ENCODE data around the gene CPT1C. TPM values are rescaled to one million over a fixed set of nuclear protein-coding genes. Genes with fewer than 3 reads are reported as not detected.

Gene CPT1C
- total RNA-seq, 3 donors from 2014 or later (not counting 1 experiment from before 2014, with no cell fraction given): 0.34 to 0.78 (median 0.73) TPM

DNA sequence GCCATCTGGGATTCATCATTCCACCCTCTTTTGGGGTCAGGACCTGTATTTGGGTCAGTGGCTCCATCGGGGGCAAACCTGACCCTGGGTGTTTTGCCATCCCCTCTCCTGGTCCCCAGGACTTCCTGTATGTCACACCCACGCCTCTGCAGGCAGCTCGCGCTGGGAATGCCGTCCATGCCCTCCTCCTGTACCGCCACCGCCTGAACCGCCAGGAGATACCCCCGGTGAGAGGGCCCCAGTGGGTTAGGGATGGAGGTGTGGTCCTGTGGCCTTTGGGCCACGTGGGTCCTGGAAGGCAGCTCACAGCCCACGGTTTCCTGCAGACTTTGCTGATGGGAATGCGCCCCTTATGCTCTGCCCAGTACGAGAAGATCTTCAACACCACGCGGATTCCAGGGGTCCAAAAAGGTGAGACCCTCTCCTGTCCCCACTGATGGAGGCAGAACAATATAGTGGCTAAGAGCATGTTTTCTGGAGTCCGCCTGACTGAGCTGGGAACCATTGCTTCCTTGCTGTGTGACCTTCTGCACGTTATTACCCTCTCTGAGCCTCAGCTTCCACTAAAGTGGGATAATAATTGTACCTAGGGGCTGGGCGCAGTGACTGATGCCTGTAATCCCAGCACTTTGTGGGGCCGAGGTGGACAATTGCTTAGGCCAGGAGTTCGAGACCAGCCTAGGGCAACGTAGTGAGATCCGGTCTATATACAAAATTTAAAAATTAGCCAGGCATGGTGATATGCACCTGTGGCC, 14.1 kb downstream of the CPT1C start:
- Histone ChIP-seq H3K4me1 (ENCODE audit: control insufficient read depth, insufficient read depth, low read length) (no peaks in the 10 kb centered on the region), H3K36me3 (ENCODE audit: control insufficient read depth, insufficient read depth, low read length) (no peaks in the 10 kb centered on the region), H3K4me3 (ENCODE audit: low read length) (no peak overlapping the region), H3K9me3 (ENCODE audit: control insufficient read depth, insufficient read depth, low read length) (no peaks in the 10 kb centered on the region), H3K27me3 (ENCODE audit: control insufficient read depth, insufficient read depth, low read length) (no peaks in the 10 kb centered on the region), H3K27ac (ENCODE audit: low read length) (no peak overlapping the region)
- Mint-ChIP-seq H3K9me3 (no peaks in the 10 kb centered on the region), H3K4me1 (no peaks in the 10 kb centered on the region), H3K36me3 (no peaks in the 10 kb centered on the region), H3K4me3 (no peak overlapping the region), H3K27me3 (ENCODE audit: low read depth in 2 of 2) (peaks cover 0 to under 1% of the 10 kb centered on the region in 2 donors), H3K27ac (no peak overlapping the region)
- ATAC-seq (no peak), DNase-seq (no peak)
- intact Hi-C loops (cut with micrococcal nuclease): no loop called here
- no peak for TF ChIP-seq CTCF (IDR thresholded peaks at IDR 0.05)
- WGBS (ENCODE audit: insufficient coverage): 81% methylated on average over 22 of the region's 22 CpGs

DNA sequence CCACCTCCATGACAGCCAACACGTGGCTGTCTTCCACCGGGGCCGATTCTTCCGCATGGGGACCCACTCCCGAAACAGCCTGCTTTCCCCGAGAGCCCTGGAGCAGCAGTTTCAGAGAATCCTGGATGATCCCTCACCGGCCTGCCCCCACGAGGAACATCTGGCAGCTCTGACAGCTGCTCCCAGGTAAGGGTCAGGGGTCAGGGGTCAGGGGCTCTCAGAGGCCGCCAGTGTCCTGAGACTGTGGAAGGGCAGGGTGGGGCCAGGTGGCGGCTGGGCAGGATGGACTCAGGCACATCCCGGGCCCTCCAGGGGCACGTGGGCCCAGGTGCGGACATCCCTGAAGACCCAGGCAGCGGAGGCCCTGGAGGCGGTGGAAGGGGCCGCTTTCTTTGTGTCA, 15.0 kb downstream of the CPT1C start:
- H3K27me3 ChIP-seq (ENCODE audit: control insufficient read depth, insufficient read depth, low read length): no peaks in the 10 kb centered on the region
- no peaks in the 10 kb centered on the region for H3K4me1 ChIP-seq (ENCODE audit: control insufficient read depth, insufficient read depth, low read length)
- H3K4me1 Mint-ChIP-seq: no peaks in the 10 kb centered on the region
- H3K4me3 Mint-ChIP-seq: no peak overlapping the region
- H3K9me3 Mint-ChIP-seq: no peaks in the 10 kb centered on the region
- no peak for TF ChIP-seq CTCF (IDR thresholded peaks at IDR 0.05)
- intact Hi-C loops (cut with micrococcal nuclease): no loop called here
- no peak overlapping the region for H3K27ac Mint-ChIP-seq
- DNase-seq (no peak), ATAC-seq (no peak)
- H3K36me3 Mint-ChIP-seq: no peaks in the 10 kb centered on the region
- peaks cover 0 to 7% of the 10 kb centered on the region in 2 donors for H3K27me3 Mint-ChIP-seq (ENCODE audit: low read depth in 2 of 2)
- no peaks in the 10 kb centered on the region for H3K36me3 ChIP-seq (ENCODE audit: control insufficient read depth, insufficient read depth, low read length)
- no peak overlapping the region for H3K27ac ChIP-seq (ENCODE audit: low read length)
- 91% methylated on average over 16 of the region's 16 CpGs for WGBS (ENCODE audit: insufficient coverage)
- no peaks in the 10 kb centered on the region for H3K9me3 ChIP-seq (ENCODE audit: control insufficient read depth, insufficient read depth, low read length)
- no peak overlapping the region for H3K4me3 ChIP-seq (ENCODE audit: low read length)

GRCh38 chr19:49710372-49710951, 19.5 kb downstream of the CPT1C start:
- Mint-ChIP-seq H3K9me3 (no peaks in the 10 kb centered on the region), H3K36me3 (no peaks in the 10 kb centered on the region), H3K27ac (no peak overlapping the region), H3K4me3 (no peak overlapping the region), H3K27me3 (ENCODE audit: low read depth in 2 of 2) (peaks cover 4 to 7% of the 10 kb centered on the region in 2 donors), H3K4me1 (peaks cover 0 to 5% of the 10 kb centered on the region in 2 donors)
- Histone ChIP-seq H3K9me3 (ENCODE audit: control insufficient read depth, insufficient read depth, low read length) (no peaks in the 10 kb centered on the region), H3K4me1 (ENCODE audit: control insufficient read depth, insufficient read depth, low read length) (no peaks in the 10 kb centered on the region), H3K36me3 (ENCODE audit: control insufficient read depth, insufficient read depth, low read length) (no peaks in the 10 kb centered on the region), H3K27ac (ENCODE audit: low read length) (no peak overlapping the region), H3K27me3 (ENCODE audit: control insufficient read depth, insufficient read depth, low read length) (no peaks in the 10 kb centered on the region), H3K4me3 (ENCODE audit: low read length) (no peak overlapping the region)
- WGBS (ENCODE audit: insufficient coverage): 95% methylated on average over 18 of the region's 20 CpGs
- ATAC-seq (no peak), DNase-seq (no peak)
- intact Hi-C loops (cut with micrococcal nuclease): no loop called here
- no peak for TF ChIP-seq CTCF (IDR thresholded peaks at IDR 0.05)

Data from natural killer cell (primary cell).